Hematopoietic multipotent progenitor cell treated with erythropoietin and hydrocortisone succinate and interleukin-3 and kit ligand, for 15 days (in vitro differentiated cells): ENCODE results near the gene SETDB1.

ENCODE experiments used
- DNase-seq: peaks from one replicate; pipeline ENCODE4 v3.0.0-alpha.2; 2015; ENCODE audit warnings: low spot score

The SETDB1 gene

DNA sequence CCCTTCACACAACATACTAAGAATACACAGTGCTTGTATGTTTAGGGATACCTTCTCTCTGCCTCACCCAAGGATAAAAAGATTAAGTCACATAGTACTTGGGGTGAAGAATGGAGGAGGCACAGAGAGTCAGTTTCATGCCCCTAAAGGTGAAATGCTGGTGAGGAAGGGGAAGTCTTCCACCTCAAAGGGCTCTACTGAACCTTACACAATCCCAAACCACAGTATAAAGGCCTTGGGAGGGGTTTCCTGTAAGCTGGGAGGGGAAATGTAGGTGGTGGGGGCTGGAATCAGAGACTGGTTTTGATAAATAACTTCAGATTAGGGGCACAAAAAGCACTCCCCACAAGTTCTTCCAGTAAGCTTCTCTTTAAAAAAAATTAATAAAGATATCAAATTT is 77.0 kb downstream of the SETDB1 start:
- no peak for DNase-seq

DNA sequence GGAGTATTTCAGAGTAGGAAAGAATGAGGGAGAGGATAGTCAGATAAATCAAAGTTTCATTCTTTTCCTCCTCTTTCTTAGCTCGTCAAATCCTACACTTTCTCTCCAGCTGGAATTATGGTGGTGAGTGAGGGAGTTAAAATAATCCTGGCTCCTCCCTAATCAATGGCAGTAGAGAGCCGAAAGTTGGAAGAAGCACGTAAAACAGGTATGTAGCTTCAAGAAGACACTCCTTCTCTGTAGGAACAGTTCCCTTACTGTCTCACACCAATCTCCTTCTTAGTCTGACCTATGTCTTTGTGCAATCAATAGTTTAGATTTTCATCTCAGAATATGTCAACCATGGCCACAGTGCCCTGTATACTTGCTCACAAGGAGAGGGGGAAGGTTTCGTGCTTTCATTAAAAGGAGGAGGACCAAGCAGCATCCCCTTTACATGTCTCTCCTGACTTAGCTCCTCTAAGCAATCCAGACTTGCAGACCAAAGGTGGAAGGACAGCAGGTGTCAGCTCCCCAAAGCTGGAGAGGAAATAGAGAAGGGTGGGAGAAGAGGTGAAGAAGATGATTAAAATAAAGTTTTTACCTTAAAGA is 79.7 kb downstream of the SETDB1 start:
- DNase-seq, result no peak

DNA sequence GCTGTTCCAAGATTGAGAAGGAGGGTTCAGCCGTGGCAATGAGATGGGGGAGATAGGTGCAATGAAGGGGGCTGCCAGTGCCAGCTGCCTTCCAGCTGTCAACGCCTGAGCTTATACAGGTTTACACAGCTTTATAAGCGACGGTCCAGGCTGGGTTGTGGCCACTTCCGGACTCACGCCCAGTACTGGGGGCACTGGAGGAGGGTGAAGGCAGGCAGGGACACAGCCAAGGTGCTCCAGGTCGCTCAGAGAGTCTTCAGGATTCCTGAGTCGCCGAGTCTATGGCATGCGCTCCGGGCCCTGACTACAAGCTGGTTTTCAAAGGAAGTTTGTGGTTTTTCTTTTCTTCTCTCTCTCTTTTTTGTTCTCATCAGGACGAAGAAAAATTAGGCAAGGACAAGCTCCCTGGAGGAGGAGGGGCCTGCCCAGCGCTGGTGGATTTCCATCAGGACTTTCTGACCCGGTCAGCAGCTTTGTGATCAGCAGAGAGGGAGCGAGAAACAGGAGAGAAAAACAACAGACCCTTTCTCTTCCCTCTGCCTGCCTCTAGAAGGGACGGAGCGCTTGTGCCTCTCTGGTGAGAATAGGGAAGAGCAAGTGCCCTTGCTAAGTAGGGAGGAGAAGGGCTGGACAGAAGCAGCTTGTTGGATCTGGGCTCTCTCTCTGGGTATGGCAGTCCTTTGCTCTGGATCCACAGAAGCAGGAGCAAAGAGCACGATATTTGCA is 80.3 kb downstream of the SETDB1 start, which contains the start of gene MINDY1:
MINDY1 (minus strand) TSS at position 576 of the 726 bp plus-strand sequence. CDS start 4,285 bp downstream, outside the sequence.
- DNase-seq, result peak; percentile 77

DNA sequence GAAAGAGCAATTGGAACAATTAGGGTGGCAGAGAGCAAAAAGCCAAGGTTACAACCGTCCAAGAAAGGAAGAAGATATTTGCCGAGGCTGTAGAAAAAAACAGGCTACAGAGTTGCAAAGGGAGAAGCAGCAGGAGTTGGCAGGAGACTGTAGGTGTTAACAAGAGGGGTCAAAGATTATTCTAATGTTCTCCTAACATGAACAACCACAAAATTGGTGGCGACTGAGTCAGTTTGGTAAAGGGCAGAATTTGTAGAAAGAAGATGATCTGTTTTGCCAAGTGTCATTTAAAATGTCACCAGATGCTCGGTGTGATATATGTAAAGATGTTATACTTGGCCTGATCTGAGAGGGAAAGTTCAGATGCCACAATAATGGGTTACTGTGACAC is 81.7 kb downstream of the SETDB1 start:
- DNase-seq, result no peak

DNA sequence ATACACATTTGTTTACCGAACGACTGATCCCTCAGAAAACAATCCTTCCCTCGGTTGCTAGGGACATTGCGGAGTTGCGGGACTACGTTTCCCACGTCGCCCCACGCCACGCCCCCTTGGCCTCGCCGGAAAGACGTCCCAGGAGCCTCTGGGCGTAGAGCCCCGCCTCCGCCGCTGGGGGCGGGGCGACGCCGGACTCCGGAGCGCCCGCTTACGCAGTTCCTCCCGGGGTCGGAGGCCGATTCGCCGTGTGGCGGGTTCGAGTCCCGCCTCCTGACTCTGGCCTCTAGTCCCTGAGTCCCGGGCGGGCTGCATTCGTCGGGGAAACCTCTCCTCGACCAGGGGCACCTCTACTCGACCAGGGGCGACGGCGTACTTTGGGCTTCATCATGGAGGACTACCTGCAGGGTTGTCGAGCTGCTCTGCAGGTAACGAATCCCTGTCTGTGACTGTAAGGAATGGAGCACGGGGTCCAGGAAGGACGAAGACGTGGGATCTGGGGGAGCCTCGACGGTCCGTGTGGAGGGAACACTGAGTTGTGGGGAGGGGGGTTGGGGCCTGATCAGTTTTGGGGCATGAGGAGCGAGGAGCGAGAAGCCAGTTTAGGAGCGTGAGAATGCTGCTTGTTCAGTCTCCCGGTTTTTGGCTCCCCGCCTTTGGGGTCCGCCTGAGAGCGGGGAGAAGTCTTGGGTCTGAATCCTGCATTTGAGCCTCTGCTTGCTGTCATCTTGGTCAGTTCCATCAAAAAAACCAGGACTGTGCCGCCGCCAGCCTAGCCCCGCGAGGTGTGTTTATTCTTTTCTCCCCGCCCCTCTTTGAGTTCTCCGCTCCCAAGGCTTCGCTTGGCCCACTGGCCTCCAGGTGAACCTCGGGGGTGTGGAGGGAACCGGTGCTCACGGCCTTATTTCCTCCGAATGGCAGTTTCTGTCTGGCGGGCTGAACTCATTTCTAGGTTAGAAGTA is 82.4 kb downstream of the SETDB1 start, which contains the start of gene PRUNE1:
PRUNE1 (plus strand) TSS at position 206 of the 962 bp plus-strand sequence; CDS start at position 390, 184 bp downstream.
- DNase-seq, result peak; percentile 97

DNA sequence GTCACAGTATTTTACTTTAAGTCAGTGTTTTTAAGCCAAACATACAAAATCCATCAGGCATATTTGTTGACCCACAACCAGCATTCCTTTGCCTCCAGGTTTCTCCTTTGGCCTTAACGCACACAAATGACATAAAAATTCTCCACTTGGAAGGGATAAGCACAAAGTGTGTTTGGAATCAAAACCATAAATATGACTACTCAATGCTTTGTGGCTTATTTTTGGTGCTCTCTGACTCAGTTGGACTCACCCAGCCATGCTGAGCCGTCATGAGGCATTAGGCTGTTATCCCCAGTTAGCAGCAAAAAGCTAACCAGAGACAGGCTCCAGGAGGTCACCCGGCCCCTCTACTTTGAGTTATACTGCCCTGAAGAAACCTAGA is 83.0 kb downstream of the SETDB1 start:
- no peak for DNase-seq

DNA sequence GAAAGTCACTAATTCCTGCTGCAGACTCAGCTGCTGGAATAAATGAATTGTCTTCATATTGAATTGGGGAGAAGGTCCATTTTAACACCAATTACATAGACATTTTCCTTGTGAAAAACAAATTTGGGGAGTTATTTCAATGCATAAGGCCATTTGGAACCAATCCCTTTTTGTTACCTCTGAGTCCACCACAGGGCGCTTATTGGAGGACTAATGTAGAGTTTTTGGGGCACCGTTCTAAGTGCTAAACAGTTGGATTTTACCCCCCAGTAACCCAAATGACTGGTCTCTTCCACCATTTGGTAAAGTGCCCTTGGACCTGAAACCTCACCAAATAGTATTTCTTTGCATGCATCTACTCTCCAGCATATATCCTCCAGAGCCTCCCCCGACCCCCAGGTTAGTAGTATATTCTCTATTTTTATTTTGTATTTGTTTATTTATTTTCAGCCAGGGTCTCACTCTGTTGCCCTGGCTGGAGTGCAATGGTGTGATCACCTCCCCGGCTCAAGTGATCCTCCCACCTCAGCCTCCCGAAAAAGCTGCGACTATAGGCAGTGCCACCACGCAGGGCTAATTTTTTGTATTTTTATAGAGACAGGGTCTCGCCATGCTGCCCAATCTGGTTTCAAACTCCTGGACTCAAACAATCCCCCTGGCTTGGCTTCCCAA is 83.6 kb downstream of the SETDB1 start:
- DNase-seq, result no peak

DNA sequence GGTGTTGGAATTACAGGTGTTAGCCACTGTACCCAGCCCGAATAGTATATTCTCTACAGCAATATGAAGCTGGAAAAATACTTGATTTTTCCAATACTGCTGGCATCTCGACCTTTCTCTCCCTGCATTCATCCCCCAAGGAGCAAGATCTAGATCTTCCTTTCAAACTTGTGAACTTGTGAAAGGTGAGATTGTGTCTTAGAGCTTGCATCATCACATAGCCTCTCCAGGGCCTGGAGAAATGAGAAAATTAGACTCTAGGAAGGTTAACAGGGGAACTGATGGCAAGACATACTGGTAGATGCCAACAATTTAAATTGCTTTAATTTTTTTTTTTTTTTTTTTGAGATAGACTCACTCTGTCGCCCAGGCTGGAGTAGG is 84.2 kb downstream of the SETDB1 start:
- DNase-seq, result no peak

DNA sequence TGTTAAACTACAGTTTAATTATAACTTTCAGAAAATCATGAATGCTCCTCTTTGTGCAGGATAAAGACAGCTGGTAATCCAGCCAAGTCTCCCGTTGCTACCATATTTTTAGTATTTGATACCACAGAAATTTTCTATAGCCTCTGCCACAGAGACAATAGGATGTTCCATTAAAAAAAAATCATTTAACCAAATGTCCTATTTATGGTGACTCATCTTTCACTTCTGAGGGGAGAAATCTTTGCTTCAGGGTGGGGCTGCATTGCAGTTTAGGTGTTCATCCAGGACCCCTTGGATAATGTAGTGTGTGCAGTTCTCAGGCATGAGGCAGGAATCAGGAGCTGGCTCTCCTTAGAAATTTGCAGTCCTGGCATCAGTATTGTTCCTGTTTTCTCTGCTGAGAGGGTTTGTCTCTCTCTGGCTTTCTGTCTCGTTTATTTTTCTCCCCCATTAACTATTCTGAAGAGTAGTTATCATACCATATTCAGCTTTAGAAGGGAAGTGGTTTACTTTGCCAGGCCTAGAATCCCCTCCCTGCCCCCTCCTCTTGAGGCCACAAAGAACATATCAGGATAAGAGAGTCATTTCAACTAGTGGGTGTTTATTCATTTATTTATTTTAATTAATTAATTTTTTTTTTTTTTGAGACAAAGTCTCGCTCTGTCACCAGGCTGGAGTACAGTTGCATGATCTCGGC is 85.1 kb downstream of the SETDB1 start:
- DNase-seq, result no peak

DNA sequence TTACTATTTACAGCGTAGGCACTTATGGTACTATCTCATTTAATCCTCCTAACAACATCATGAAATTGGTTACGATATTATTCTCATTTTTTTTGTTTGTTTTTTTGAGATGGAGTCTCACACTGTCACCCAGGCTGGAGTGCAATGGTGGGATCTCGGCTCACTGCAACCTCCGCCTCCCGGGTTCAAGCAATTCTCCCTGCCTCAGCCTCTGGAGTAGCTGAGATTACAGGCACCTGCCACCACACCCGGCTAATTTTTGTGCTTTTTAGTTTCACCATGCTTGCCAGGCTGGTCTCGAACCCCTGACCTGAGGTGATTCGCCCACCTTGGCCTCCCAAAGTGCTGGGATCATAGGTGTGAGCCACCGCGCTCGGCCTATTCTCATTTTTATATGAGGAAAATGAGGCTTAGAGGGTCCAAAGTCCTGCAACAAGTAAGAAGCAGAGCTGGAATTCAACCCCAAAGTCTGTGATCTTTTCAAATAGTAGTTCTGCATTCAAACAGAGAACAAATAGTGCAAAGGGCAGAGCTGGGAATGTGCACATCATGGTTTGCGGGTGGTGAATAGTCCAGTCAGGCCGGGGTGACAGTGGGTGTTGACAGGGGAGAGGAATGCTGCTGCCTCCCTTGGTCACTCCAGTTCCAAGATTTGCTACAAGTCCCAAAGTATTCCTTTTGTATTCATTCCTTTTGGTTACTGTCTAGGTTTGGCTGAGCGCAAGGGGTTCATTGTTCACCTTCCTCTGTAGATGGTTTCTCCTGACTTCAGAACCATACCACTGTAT is 86.7 kb downstream of the SETDB1 start:
- no peak for DNase-seq

DNA sequence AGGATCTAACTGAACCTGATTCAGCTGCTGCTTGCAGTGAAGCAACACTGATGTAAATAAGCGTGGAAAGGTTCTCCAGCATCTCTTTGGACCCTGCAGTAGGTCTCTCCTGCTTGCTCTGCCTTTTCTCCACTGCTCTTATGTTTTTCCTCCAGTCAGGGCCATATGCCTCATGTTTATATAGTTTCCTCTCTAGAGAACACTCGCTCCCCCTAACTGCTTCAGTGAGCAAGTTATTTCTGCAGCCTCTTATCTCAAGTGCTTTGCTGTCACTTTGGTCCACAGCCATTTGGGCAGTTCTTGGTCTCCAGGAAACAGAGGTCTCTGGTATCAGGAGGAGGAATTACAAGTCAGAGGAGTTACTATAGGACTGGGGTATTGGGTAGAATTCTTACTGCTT is 87.4 kb downstream of the SETDB1 start:
- peak; percentile 61 for DNase-seq
